GM10248 (cell line): ENCODE measurements around the gene SUCLA2.

ENCODE experiments used
- CTCF ChIA-PET: fragments of 300-600 bp; sonication (Branson Sonifier 250); formaldehyde crosslinking; extraction: SDS; loops from one replicate; lab custom pipeline; 2021; ENCODE audit warnings: antibody characterized with exemption; lab: Yijun Ruan, JAX
- POLR2A ChIA-PET: fragments of 350-650 bp; sonication (Branson Sonifier 250); formaldehyde crosslinking; extraction: SDS; loops from one replicate; lab custom pipeline; 2020; ENCODE audit warnings: antibody characterized with exemption; lab: Yijun Ruan, JAX
- DNase-seq: peaks from one replicate; pipeline ENCODE4 v3.0.0; 2012; ENCODE audit errors: extremely low spot score
- TF ChIP-seq, protein P1 (sequence below): IDR thresholded peaks from 2 replicates; pipeline ENCODE4 v1.5.1; 2012; ENCODE audit warnings: mild to moderate bottlenecking, low read depth; ENCODE audit errors: extremely low read depth, missing control alignments, control extremely low read depth

The SUCLA2 gene

GRCh38 chr13:47917022-47917574 is 84.0 kb downstream of the SUCLA2 start:
- DNase-seq = no peak
- POLR2A ChIA-PET = no interaction called here
- CTCF ChIA-PET = no interaction called here
- TF ChIP-seq, protein P1, sequence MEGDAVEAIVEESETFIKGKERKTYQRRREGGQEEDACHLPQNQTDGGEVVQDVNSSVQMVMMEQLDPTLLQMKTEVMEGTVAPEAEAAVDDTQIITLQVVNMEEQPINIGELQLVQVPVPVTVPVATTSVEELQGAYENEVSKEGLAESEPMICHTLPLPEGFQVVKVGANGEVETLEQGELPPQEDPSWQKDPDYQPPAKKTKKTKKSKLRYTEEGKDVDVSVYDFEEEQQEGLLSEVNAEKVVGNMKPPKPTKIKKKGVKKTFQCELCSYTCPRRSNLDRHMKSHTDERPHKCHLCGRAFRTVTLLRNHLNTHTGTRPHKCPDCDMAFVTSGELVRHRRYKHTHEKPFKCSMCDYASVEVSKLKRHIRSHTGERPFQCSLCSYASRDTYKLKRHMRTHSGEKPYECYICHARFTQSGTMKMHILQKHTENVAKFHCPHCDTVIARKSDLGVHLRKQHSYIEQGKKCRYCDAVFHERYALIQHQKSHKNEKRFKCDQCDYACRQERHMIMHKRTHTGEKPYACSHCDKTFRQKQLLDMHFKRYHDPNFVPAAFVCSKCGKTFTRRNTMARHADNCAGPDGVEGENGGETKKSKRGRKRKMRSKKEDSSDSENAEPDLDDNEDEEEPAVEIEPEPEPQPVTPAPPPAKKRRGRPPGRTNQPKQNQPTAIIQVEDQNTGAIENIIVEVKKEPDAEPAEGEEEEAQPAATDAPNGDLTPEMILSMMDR = no peak

GRCh38 chr13:47908197-47908902 is 92.7 kb downstream of the SUCLA2 start:
- ChIA-PET CTCF (interaction anchor here (1.8 kb wide), 1 partner anchor 10 kb away, joined by 5 read pairs; no protein-coding TSS in a partner anchor), POLR2A (no interaction called here)
- DNase-seq = no peak
- TF ChIP-seq, protein P1 = no peak

DNA sequence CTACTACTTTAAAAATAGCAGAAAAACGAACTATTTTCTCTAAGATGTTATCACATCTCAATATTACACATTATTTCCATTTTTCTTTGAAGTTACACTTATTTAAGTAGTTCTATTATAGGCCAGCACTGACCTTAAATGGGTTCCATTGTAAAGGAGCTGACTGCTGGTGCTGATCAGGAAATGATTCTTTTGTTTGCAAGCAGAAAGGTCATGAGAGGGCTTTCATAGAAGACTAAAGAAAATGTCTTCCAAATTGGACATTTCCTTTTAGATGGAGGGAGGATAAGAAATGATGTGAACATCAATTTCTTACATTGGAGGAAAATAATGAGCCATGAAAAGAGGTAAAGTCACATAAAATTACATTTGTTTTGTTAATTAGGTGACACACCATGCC is 96.2 kb downstream of the SUCLA2 start:
- ChIA-PET CTCF (interaction anchor here (0.9 kb wide), 1 partner anchor 23 kb away, joined by 3 read pairs; no protein-coding TSS in a partner anchor), POLR2A (no interaction called here)
- TF ChIP-seq, protein P1 = no peak
- DNase-seq = no peak

DNA sequence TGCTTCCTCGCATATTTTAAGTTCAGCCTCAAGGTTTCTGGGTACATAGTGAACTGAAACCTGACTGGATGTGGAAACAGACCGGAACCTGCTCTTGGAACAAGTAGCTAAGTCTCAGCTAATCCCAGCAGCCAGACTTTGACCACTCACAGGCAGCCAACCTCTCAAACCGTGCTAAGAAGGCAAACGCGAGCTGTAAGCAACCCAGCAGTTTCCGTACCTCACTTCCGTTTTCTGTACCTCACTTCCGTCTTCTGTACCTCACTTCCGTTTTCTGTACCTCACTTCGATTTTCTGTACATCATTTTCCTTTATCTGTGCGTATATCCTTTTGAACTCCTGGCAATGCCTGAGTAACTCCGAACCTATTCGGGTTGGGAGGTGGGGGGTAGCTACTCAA is 96.8 kb downstream of the SUCLA2 start:
- POLR2A ChIA-PET = no interaction called here
- TF ChIP-seq, protein P1 = no peak
- CTCF ChIA-PET = interaction anchor here (0.9 kb wide), 1 partner anchor 24 kb away, joined by 3 read pairs; no protein-coding TSS in a partner anchor
- no peak for DNase-seq

DNA sequence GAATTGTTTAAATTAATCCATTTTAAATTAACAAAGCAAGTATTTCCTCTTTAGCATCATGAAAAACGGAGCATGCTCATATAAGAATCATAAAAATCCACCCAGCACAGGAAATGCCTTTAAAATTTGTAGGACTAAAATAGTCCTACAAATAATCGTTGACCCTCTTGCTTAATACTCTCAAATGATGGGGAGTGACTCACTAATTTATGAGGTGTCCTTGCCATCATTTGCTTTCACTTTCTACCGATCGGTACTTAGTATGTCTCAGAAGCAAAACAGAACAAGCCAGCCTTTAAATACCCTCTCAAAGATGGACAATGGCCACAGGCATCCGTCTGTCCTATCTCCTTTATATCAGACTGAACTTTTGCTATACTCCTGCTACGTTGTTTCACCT is 97.2 kb downstream of the SUCLA2 start:
- CTCF ChIA-PET = interaction anchor here (0.9 kb wide), 1 partner anchor 24 kb away, joined by 3 read pairs; no protein-coding TSS in a partner anchor
- DNase-seq = no peak
- POLR2A ChIA-PET = no interaction called here

GRCh38 chr13:47901441-47901840 is 99.6 kb downstream of the SUCLA2 start:
- TF ChIP-seq, protein P1 = no peak
- no peak for DNase-seq
- CTCF ChIA-PET = no interaction called here
- POLR2A ChIA-PET = no interaction called here

More for the DNA sequence above, 97.2 kb downstream of the SUCLA2 start:
- TF ChIP-seq, protein P1 = no peak
